Stimulated activated CD4-positive, alpha-beta T cell treated with anti-CD3 and anti-CD28 coated beads, Interleukin-2, amount 100 ng/mL, for 24 hours (primary cell): ENCODE data around the gene PANK4.

Experiments
- DNase-seq, 2 donors: peaks; one replicate each; pipeline ENCODE4 v3.0.0-alpha.2; 2020

The PANK4 gene

DNA sequence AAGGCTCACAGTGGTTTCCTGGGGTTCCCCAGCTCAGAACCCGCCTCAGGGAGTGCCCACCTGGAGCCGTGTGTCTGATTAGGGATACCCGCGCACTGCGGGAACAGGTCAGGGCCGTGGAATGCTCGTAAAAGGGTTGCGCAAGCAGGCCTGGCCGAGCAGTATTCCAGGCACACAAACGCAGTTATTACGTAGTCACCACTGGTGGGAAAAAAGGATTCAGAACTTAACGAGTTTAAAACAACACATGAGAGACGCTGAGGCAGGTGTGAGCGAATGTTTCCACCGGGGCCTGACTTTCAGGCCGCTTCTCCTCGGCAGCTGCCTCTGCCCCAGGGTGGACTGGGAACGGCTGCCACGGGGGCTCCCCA, 32.1 kb downstream of the PANK4 start:
- DNase-seq = no peak

DNA sequence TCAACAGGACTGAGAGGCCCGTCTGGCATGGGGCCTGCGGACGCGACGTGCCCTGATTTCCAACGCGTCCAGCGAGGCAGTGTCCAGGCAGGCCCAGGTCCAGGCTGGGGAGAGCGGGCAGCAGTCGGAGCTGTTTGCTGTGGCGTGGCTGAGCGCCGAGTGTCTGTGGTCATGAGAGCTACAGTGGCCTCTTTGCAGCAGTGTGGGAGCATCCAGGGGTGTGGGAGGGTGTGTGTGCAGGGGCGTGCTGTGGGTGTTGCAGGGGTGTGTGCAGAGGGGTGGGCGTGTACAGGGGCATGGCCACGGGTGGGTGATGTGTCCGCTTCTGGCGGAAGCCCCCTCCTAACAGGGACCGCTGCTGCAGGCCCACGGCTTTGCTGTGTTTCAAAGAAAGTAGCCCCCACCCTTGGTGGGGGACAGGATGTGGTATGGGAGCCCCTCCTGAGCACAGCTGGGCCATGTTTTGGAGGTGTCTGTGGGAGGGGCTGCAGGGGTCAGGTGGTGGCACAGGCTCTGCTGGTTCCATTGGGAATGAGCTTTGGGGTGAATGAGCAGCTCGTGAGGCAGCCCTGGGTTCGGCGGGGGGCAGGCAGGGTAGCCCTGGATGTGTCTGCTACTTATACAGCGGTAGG, 32.6 kb downstream of the PANK4 start:
- no peak for DNase-seq

DNA sequence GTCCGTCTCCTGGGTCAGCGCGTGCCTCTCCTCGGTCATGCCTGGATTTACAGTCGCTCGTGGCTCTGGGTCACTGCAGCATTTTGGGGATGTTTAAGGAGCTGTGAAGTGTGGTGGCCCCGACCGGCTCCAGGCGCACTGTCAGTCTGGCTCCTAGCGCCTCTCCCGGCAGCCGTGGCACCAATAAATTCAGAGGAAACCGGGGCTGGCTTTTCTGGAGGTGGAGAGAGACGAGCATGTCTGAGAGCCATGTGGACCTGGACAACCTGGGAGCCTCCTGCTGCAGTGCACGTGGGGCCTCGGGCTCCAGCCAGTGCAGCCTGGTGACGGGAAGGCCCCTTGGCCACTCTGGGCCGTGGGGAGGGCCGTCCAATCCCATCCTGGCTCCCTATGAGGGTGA, 33.2 kb downstream of the PANK4 start:
- DNase-seq = no peak

DNA sequence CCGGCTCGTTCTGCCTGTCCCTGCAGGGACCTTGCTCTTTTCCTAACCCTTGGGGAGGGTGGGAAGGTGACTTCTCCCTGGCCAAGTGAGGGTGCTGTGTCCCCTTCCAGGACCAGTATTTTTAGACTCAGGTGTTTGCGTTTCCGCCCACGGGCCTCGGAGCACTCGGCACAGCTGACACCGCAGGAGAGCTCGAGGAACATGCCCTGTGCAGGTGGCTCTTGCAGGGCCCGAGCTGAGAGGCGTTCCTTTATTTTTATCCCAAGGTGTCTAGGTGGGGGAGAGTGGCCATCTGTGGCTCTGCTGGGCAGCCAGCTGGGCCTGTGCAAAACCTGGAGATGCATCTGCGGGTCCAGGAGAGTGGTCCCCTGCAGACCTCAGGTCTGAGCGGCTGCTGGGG, 34.3 kb downstream of the PANK4 start:
- no peak for DNase-seq

DNA sequence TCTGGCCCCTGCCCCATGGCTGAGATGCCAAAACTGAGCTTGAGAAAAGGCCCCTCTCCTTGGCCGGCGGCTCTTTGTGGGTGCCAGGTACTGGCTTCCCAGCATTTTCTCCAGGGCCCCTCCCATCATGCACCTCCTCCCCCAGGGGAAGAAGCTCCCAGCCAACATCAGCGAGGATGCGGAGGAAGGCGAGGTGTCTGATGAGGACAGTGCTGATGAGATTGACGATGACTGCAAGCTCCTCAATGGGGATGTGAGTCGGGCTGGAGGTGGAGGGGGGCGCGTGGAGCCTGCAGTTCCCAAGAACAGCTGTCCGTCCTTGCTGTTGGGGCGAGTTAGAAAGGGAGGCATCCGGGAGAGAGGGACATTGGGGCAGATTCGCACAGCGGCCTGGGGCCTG, 36.8 kb downstream of the PANK4 start:
- no peak for DNase-seq

DNA sequence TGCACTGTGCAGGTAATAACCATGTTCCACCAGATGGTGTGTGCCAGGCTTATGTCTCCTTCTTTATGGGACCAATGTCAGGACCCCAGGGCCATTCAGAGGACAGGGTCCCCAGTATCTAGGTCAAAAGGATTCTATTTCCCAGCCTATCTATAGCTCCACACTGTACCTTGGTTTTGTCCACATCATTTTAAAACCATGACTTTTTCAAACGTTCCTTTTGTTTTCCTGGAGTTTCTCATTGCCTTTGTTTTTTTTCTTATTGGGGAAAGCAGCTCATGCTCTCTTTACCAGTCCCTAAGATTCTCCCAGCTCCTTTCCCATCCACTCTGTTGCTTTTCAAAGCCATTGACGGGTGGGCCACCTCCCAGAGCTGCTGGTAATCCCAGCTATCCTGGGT, 37.7 kb downstream of the PANK4 start:
- DNase-seq = no peak

DNA sequence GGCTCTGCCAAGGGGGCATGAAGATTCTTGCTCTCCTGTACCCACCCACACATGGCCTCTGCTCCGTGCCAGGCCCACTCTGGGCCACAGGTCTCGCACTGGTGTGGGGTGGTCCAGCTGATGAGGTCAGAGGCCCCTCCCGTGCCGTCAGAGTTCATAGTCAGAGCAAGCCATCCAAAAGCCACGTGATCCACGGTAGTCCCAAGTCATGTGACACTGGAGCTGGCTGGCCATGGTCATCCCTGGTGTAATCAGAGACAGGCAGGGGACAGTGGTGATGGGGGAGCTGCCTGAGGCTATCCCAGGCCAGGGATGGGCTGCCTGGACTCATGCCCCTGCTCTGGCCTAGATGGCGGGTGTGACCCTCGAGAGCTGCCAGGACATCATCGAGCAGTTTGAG, 39.8 kb downstream of the PANK4 start:
- no peak for DNase-seq

DNA sequence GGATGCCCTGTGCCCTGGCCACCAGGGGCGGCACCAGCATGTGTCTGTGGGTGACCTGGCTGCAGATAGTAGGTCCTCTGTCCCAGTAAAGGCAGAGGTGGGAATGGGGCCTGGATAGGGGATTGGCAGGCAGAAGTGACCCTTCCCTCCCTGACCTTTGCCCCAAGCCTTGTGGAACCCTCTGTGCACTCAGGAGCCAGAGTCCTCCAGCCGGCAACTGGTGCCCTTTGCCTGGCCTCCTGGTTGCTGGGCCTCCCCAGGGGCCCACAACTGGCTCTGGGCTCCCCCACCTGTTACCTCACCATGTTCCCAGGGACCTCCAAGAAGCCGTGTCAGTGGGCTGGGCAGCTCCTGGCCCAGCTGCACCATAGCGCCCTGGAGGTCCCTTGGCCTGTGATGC, 40.4 kb downstream of the PANK4 start:
- no peak for DNase-seq

DNA sequence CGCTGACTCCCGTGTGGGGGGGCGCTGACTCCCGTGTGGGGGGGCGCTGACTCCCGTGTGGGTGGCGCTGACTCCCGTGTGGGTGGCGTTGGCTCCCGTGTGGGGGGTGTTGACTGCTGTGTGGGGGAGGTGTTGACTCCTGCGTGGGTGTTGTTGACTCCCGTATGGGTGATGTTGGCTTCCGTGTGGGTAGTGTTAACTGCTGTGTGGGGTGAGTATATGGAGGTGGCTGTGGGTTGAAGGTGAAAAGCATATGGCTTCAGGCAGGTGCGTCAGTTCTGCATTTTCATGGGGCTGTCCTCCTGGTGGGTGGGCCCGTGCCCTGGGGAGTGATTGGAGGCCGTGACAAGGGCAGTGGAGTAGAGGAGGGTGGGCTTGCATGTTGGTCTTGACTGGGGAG, 42.4 kb downstream of the PANK4 start:
- no peak for DNase-seq

DNA sequence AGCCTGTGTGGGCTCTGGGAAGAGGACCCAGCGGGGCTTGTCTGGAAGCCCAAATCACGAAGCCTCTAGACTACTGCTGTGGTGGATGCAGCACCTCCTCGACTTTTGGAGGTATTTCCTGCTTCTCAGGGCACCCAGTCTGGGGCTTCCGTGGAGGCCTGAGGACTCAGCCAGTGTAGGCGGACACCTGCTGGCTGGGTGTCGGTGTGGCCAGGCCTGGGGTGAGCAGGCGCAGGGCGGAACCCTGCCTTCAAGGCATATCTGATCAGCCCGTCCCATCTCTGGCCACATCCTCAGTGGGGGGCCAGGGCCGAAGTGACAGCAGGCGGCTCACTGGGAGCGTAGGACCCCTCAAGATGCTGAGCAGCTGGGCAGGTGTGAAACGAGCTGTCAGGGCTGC, 43.4 kb downstream of the PANK4 start:
- no peak for DNase-seq

DNA sequence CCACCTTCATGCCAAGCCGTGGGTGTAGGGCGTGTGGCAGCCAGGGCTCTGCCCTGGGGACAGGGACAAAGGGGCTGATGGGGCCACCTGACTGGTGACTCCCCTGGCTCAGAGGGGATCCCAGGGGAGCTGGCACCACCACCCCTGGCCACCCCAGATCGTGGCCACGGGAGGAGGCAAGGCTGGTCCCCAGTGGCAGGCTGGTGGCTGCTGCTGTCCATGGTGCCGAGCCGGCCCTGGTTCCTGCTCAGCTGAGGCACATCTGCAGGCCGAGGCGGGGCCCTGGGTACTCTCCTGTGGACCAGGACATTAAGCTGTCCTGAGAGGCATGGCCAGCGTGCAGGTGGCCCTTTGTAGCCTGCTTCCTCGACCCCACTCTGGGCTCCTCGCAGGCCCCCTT, 43.8 kb downstream of the PANK4 start:
- no peak for DNase-seq

DNA sequence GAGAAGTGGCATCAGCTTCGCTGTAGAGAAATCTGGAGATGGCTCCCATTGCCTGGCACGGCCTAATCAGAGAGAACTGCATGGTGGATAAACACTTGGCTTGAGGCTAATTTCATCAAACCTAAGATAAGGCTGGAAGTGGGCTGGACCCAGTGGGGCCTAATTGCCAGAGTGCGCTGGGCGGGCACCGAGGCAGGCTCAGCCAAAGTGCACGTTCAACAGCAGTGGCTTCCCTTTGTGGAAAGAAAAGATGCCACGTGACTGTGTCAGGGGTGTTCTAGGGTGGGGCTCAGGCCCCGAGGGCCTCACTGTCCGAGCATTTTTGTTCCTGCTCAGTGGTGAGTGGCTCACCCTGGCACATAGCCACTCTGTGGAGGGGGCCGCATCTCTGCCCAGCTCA, 44.5 kb downstream of the PANK4 start:
- no peak for DNase-seq

DNA sequence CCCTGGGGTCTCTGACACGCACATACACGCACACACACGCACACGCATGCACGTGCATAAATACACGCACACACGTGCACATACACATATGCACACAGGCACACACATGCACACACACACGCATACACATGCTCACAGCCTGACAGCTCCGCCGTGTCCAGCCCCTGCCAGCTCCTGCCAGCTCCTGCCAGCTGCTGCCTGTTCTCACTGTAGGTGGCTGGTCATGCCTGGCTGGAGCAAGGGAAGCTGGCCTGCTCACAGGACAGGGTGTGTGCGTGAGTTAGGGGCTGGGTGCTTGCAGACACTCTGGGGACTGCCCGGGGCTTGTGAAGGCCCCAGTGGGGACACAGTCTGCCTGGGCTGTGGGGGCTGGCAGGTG, 45.4 kb downstream of the PANK4 start:
- no peak for DNase-seq

DNA sequence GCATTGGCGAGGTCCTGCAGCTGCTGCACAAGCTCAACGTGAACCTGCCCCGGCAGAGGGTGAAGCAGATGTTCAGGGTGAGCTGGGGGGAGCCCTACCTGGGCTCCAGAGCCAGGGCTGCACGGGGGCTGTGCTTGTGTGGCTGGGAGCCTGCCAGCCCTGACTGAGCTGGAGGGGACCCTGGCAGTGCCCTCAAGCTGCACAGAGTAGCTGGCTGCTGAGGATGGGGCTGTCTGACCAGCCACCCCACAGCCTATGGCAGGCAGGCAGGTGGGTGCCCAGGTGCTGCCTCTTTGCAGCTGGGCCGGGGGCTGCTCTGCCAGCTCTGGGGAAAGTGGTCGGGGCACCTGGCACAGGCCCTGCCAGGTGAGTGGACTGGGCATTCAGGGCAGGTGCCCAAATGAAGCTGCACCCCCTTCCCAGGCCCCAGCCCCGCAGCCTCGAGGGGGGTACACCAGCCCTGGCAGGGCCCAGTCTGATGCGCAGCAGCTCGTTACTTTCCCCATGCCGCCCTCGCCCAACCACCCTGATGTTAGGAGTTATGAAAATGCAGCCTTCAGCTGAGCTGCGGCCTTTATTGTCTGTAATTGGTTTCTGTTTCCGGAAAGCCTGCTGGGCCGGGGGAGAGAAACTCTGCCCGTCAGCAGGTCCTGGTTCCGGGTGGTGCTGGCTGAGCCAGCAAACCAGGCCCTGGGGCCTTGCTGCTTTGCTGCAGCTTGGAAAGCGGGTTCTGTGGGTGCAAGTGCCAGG, 46.0 kb downstream of the PANK4 start:
- no peak for DNase-seq

DNA sequence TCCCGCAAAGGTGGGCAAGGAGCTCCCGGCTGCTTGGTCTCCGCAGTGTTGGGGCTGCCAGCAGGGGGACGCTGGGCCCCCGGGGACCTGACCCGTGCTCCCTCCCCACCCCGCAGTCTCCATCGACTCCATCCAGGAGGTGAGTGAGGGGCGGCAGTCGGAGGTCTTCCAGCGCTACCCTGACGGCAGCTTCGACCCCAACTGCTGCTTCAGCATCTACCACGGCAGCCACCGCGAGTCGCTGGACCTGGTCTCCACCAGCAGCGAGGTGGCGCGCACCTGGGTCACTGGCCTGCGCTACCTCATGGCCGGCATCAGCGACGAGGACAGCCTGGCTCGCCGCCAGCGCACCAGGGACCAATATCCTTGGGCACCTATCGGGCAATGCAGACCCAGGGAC, 46.8 kb downstream of the PANK4 start:
- no peak for DNase-seq

DNA sequence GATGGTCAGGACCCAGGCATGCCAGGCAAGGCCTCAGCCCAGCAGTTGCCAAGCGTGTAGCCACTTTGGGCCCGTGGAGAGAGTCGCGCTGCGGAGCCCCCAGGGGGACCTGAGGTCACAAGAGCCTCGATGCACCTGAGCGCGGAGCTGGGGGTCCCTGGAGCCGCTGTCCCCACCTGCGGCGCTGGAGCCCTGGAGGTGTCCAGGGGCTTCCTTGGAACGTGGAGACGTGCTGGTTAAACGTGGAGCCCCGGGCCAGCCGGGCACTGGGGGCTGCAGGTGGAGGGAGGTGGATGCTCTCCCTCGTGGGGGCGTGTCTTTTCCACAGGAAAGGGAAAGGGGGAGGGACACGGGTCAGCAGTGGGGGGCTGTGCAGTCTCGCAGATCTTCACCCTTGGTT, 47.2 kb downstream of the PANK4 start:
- DNase-seq = no peak

DNA sequence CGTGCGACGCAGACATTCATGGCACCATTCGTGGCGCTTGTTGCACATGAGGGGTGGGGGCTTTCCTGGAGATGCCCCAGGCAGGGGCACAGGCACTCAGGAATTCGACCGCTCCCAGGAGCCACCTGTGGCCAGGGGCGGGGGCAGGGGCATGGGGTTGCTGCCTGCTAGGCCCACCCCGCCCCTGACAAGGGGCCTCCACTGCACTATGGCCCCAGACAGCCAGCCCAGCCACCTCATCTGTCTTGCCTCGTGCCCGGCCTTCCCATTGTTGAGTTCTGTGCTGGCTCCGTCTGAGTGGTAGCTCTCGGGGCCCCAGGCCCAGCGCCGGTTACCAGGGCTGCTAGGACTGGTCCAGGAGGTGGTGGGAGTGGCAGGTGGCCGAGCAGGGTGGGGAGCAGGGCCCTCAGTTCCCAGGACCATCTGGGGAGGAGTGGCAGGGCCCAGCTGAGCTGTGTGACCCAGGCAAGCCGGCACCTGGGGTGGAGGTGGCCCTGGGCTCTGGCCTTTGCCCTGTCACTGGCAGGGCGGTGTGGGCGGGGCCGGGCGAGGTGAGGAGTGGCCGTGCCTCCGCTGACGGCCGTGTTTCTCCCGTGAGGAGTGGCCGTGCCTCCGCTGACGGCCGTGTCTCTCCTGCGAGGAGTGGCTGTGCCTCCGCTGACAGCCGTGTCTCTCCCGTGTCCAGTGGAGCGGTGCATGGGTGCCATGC, 48.5 kb downstream of the PANK4 start:
- no peak for DNase-seq

DNA sequence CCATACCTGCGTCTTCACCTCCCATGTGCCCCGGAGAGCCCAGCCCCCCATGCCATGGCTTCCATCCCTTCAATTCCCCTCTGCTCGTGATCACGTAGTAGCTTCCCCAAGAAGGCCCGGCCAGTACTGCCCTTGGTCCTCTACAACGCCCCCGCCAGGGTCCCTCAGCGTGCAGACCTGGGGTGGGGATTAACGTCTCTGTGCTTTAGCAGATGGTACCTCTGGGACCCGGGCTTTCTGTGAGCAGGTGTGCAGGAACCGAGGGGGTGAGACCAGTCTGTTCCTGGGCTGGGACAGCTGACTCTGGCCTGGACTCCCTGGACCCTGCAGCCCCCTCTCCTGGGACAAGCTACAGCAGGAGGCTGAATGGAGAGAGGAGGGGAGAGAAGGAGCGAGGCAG, 49.1 kb downstream of the PANK4 start:
- DNase-seq = no peak

DNA sequence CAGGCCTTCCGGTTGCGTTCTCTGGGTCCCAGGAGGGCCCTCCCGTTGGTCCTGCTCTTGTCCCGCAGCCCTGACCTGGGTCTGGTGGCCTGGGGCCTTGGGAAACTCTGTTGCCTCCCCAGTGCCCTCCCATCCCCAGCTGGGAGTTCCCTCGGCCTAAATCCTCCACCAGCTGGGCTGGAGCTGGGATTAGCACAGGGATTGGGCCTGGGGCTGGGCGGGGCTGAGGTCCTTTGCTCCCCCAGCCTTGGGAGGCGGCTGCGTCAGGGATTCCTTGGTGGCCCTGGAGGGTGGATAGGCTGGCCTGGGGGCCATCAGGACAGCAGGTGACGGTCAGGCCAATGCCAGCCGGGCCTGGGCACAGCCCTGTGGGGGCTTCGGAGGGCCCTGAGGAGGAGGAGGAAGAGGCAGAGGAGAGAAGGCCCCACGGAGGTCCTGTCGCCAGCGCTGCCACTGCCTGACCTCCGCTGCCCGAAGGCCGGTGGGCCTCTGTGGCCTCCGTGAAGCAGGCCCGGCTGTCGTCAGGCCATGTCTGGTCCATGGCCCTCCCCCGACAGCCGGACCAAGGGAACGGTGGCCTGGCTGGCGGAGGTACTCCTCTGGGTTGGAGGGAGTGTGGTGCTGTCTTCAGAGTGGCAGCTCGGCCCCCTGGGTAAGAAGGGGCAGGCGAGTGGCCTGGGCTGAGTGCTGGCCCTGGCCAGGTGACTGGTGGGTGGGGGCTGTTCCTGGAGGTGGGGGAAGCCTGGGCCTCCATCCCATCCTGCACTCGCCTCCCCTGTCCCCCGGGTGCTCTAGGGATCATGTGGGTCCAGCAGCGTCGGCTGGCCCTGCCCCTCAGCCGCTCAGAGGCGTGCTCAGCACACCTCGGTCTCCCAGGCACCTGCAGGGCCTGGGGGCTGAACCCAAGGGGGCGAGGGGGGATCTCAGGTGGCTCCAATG, 50.1 kb downstream of the PANK4 start, which contains the start of gene PLCH2:
PLCH2 (plus strand) TSS at position 229 of the 939 bp plus-strand sequence; CDS start at position 529, 300 bp downstream.
- DNase-seq = no peak

DNA sequence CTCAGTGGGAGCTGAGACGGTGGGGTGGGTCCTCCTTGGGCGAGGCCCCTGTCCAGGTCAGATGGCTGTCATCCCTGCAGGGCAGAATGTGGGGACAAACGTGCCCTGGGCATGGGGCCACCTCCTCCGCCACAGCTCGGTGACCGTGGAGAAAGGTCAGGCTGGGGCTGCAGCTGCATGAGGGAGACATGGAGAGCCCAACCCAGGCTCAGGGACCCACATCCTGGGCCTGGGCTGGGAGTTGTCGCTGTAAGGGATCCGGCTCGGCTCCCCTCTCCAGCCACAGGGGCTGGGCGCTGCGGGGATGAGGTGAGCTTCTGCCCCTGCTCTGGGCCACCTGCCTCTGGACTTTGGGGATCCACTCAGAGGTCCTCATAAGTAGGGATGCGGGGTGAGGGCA, 50.8 kb downstream of the PANK4 start:
- no peak for DNase-seq

DNA sequence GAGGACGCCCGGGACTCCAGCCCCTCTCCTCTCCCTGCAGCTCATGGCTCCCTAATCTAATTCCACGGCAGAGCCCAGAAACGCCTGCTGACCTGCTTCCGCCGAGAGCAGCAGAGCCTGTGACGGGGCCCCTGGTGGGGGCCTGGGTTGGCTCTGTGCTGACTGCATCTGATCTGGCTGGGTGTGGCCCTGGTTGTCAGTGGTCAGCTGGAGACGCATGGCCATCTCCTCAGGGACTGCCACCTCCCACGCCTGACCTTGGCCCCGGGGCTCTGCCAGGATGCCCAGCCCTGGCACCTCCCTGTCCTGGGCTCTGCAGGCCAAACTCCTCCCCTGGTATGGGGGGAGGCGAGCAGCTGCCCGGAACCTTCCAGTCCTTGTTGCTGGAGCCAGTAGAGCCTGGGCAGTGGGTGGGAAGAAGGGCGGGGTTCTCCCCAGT, 51.4 kb downstream of the PANK4 start:
- no peak for DNase-seq

DNA sequence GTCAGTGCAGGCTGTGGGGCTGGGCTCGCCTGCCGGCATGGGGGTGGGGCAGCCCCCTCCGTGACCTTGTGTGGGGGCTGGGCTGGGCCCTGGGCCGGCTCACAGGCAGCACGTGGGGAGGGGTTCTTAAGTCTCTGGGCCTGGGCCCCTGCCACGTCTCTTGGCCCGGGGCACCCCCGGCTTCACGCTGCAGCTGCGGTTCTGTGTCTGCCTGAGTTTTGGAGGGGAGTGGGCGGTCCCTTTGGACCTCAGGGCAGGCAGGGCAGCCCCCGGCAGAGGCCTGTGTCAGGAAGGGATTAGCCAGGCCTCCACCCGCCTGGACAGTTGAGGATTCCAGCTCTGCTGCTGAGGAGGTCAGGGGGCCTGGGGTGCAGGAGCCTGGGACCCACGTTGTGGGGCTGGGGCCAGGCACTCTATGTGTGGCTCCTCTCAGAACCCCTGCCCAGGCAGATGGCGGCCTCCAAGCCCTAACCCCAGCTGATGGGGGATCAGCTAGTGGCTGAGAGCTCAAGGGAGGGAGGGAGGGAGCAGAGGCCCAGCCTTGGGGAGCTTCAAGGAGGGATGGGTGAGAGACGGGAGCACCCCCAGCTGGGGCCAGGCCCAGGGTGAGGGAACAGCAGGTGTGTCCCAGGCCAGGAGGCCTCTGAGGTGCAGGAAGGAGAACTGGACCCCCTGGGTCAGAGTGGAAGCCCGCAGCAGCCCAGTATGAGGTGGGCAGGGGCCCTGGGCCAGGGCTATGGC, 52.1 kb downstream of the PANK4 start:
- no peak for DNase-seq
